BLaER1 treated with 17β-estradiol and CSF1 and Interleukin-3, amounts not matched to agents 10 nM and 100 nM (cell line): ENCODE measurements around the gene ASCL3.
"Not testable (repeated sequence)": the region's sequence is repeated elsewhere in the genome, so short reads cannot be mapped to it uniquely, and the experiment has no call there.

Source experiments
- H3K27ac ChIP-seq, 11 experiments: shearing (Covaris generic); formaldehyde crosslinking; 2 replicates each; pipeline ENCODE4 v1.8.1; 2022
- H3K27me3 ChIP-seq, 11 experiments: shearing (Covaris generic); formaldehyde crosslinking; 2 replicates each; pipeline ENCODE4 v1.8.1; 2022
- H3K36me3 ChIP-seq, 11 experiments: shearing (Covaris generic); formaldehyde crosslinking; 2 replicates each; pipeline ENCODE4 v1.8.1; 2022
- H3K4me1 ChIP-seq, 10 experiments: shearing (Covaris generic); formaldehyde crosslinking; 2 replicates each; pipeline ENCODE4 v1.8.1; 2022
- H3K4me2 ChIP-seq, 11 experiments: shearing (Covaris generic); formaldehyde crosslinking; 2 replicates each; pipeline ENCODE4 v1.8.1; 2022
- H3K4me3 ChIP-seq, 10 experiments: shearing (Covaris generic); formaldehyde crosslinking; 2 replicates each; pipeline ENCODE4 v1.8.1; 2022
- H3K9ac ChIP-seq, 11 experiments: shearing (Covaris generic); formaldehyde crosslinking; 2 replicates each; pipeline ENCODE4 v1.8.1; 2022
- H3K9me3 ChIP-seq, 11 experiments: shearing (Covaris generic); formaldehyde crosslinking; replicated peaks in 1 of 11; 2 replicates each; pipeline ENCODE4 v1.8.1; 2022
- H4K20me1 ChIP-seq, 11 experiments: shearing (Covaris generic); formaldehyde crosslinking; 2 replicates each; pipeline ENCODE4 v1.8.1; 2022
- Cebpa-rat ChIP-seq, 11 experiments: shearing (Covaris generic); IDR thresholded peaks; 2 replicates each; pipeline ENCODE4 v1.8.1; 2022

ASCL3 gene

DNA sequence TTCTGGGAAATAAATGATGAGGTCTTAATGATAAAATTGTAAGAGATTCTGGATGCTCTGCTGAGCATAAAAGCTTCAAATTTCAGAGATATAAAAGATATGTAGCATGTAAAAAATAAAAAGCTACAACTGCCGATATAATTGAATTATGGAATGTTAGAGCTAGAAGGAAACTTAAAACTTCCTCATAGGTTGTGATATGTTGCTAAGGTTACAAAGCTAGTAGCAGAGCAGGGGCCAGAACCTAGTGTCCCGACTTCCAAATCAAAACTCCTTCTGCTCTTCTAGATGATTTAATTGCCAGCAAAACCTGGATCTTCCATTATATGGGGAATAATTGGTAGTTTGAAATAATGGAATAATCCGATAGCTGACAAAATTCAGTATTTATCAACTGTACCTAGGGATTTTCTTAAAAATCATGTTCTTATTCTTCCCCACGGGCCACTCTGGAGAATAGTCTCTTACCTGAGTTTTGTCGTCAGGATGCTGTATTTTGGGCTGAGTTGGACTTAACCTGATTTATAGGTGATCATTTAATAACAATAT, at the start of gene ASCL3:
TSS of gene ASCL3 (minus strand) at position 499 of the 549 bp plus-strand sequence. CDS start 4,855 bp downstream, outside the sequence.
- H4K20me1 ChIP-seq = no peaks in the 10 kb centered on the region
- H3K27ac ChIP-seq = no peak within 1 kb of the TSS
- H3K4me3 ChIP-seq = no peak within 1 kb of the TSS
- TF ChIP-seq Cebpa-rat (IDR thresholded peaks at IDR 0.05) = no peak
- H3K36me3 ChIP-seq = peaks cover 4 to 17% (median 12%) of the 10 kb centered on the region in 11 experiments; a peak in 21 of 22 replicates
- H3K9ac ChIP-seq = no peak within 1 kb of the TSS
- H3K4me2 ChIP-seq = no peak within 1 kb of the TSS
- no peaks in the 10 kb centered on the region for H3K9me3 ChIP-seq
- H3K27me3 ChIP-seq = no peaks in the 10 kb centered on the region
- no peaks in the 10 kb centered on the region for H3K4me1 ChIP-seq

- no peaks in the 10 kb centered on the region for H3K36me3 ChIP-seq
- peak overlapping the region in 2 of 11 experiments; percentile 31 to 43; a peak in 3 of 22 replicates for H3K4me2 ChIP-seq
- H3K27ac ChIP-seq = no peak overlapping the region
- no peaks in the 10 kb centered on the region for H3K9me3 ChIP-seq
- no peak overlapping the region for H3K9ac ChIP-seq
- no peaks in the 10 kb centered on the region for H4K20me1 ChIP-seq
- H3K27me3 ChIP-seq = no peaks in the 10 kb centered on the region
- peaks cover 0 to 13% (median 0%) of the 10 kb centered on the region in 10 experiments; a peak in 3 of 20 replicates for H3K4me1 ChIP-seq
- H3K4me3 ChIP-seq = no peak overlapping the region
- no peak for TF ChIP-seq Cebpa-rat (IDR thresholded peaks at IDR 0.05)
These were observed 46.6 kb upstream of the ASCL3 start for GRCh38 chr11:8989453-8989852.

DNA sequence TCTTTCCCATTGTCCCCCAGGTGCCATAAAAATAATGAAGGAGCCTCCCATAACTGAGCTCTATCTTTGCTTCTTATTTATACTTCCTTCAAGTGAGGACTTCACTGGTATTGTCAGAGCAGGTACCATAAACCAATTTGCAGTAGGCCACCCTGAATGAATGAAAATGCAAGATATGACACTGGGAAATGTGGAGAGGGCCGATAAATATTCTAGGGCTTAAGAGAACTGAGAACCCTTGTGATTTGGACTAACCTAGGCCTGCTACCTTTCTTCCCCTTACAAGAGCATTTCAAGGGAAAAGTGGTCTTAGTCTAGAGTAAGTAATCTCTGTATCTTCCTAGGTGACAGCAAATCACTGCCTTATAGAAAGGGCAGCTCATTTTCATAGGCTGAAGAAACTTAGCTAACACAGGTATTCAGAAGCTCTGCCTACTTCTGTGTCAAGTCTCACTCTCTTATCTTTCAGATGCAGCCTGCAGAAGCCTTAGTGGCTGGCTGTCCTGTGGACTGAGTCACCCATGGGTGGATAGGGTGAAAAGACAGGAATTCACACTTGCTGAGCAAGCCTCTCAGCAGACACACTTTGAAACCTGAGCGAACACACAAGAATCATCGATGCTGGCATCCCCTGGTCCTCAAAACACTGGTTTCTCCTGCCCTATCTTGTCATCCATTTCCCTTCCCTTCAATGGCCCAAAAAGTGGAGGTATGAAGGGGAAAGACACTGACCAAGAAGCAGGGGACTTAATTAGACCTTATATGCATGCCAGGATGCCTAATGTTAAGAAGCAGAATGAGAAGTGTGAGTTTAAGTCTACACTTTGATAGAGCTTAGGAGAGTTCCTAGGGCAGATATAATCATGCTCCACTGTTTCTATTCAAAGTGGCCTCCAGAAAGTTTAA, 45.8 kb upstream of the ASCL3 start:
- Histone ChIP-seq H3K4me2 (no peak overlapping the region), H3K9ac (no peak overlapping the region), H3K27me3 (no peaks in the 10 kb centered on the region), H4K20me1 (no peaks in the 10 kb centered on the region), H3K4me3 (no peak overlapping the region), H3K9me3 (no peaks in the 10 kb centered on the region), H3K27ac (no peak overlapping the region), H3K4me1 (peaks cover 0 to 13% (median 0%) of the 10 kb centered on the region in 10 experiments; a peak in 3 of 20 replicates), H3K36me3 (no peaks in the 10 kb centered on the region)
- no peak for TF ChIP-seq Cebpa-rat (IDR thresholded peaks at IDR 0.05)

DNA sequence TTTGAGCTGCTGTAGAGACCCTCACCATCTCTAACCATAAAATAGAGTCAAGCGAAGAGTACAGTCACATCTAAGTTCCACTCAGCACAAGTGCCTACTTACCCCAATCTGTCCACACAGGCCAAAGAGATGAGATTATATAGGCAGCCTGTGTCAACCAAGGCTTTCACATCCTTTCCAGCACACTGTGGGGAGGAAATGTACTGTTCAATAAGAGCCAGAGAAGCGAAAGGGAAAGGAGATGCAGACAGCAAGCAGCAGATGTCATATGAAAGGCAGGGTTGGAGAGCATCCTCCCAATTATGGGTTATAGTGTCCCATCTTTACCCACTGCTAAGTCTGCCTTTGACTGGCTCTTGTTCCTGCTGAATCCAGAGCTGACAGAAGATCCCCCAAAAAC, 44.6 kb upstream of the ASCL3 start:
- Histone ChIP-seq H4K20me1 (no peaks in the 10 kb centered on the region), H3K27me3 (no peaks in the 10 kb centered on the region), H3K9ac (no peak overlapping the region), H3K9me3 (no peaks in the 10 kb centered on the region), H3K27ac (no peak overlapping the region), H3K4me2 (no peak overlapping the region), H3K36me3 (no peaks in the 10 kb centered on the region), H3K4me1 (peaks cover 0 to 13% (median 0%) of the 10 kb centered on the region in 10 experiments; a peak in 3 of 20 replicates), H3K4me3 (no peak overlapping the region)
- TF ChIP-seq Cebpa-rat (IDR thresholded peaks at IDR 0.05) = no peak

DNA sequence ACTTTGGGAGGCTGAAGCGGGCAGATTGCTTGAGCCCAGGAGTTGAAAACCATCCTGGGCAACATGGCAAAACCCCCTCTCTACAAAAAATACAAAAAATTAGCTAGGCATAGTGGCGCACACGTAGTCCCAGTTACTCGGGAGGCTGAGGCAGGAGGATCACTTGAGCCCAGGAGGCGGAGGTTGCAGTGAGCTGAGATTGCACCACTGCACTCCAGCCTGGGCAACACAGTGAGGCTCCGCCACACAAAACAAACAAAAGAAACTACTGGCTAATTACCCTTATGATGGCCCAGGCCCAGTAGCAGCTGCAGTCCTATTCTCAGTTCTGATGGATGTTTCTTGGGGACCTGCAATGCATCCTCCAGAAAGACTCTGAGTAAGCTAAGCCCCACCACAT, 44.0 kb upstream of the ASCL3 start:
- H4K20me1 ChIP-seq, H3K9ac ChIP-seq, H3K9me3 ChIP-seq, H3K36me3 ChIP-seq, H3K4me2 ChIP-seq, H3K27ac ChIP-seq, H3K27me3 ChIP-seq, H3K4me3 ChIP-seq: not testable (repeated sequence)
- peaks cover 0 to 13% (median 0%) of the 10 kb centered on the region in 10 experiments; a peak in 3 of 20 replicates for H3K4me1 ChIP-seq

- H3K4me1 ChIP-seq = peaks cover 0 to 13% (median 0%) of the 10 kb centered on the region in 10 experiments; a peak in 3 of 20 replicates
- TF ChIP-seq Cebpa-rat (IDR thresholded peaks at IDR 0.05) = no peak
- no peak overlapping the region for H3K9ac ChIP-seq
- H3K36me3 ChIP-seq = no peaks in the 10 kb centered on the region
- no peak overlapping the region for H3K4me2 ChIP-seq
- no peak overlapping the region for H3K4me3 ChIP-seq
- H3K9me3 ChIP-seq = no peaks in the 10 kb centered on the region
- no peaks in the 10 kb centered on the region for H3K27me3 ChIP-seq
- H4K20me1 ChIP-seq = no peaks in the 10 kb centered on the region
- no peak overlapping the region for H3K27ac ChIP-seq
These were observed 42.6 kb upstream of the ASCL3 start for GRCh38 chr11:8985462-8985861.

GRCh38 chr11:8983552-8983951, 40.7 kb upstream of the ASCL3 start:
- Histone ChIP-seq H3K9ac (no peak overlapping the region), H4K20me1 (no peaks in the 10 kb centered on the region)
- no peak for TF ChIP-seq Cebpa-rat (IDR thresholded peaks at IDR 0.05)

DNA sequence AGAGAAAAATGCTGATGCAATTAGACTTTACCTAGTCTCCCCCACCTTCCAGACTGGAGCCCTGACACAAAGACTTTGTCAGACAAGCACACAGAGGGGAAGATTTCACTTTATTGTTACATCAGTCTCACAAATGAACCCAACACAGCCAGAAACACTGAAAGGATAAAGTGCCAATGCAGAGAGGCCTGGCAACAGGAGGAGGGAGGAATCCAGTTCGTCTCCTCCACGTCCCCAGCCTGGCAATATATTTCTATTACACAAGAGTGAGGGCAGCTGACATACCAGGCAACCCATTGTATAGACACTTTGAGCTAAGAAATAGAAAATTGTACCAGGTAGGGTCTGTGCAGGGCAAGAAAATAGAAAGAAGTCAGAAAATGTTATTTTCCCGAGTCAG, 37.7 kb upstream of the ASCL3 start:
- no peaks in the 10 kb centered on the region for H3K4me1 ChIP-seq
- no peak overlapping the region for H3K9ac ChIP-seq
- H3K27ac ChIP-seq = no peak overlapping the region
- H3K4me2 ChIP-seq = no peak overlapping the region
- peaks cover 0 to 5% (median 0%) of the 10 kb centered on the region in 11 experiments; a peak in 3 of 22 replicates for H3K9me3 ChIP-seq
- no peaks in the 10 kb centered on the region for H3K27me3 ChIP-seq
- H3K36me3 ChIP-seq = no peaks in the 10 kb centered on the region
- H4K20me1 ChIP-seq = no peaks in the 10 kb centered on the region
- no peak for TF ChIP-seq Cebpa-rat (IDR thresholded peaks at IDR 0.05)
- H3K4me3 ChIP-seq = no peak overlapping the region

More at GRCh38 chr11:8983552-8983951, 40.7 kb upstream of the ASCL3 start:
- no peaks in the 10 kb centered on the region for H3K36me3 ChIP-seq
- H3K4me2 ChIP-seq = no peak overlapping the region
- H3K4me3 ChIP-seq = no peak overlapping the region
- H3K27me3 ChIP-seq = no peaks in the 10 kb centered on the region
- H3K9me3 ChIP-seq = no peaks in the 10 kb centered on the region
- no peak overlapping the region for H3K27ac ChIP-seq
- H3K4me1 ChIP-seq = no peaks in the 10 kb centered on the region

- H3K4me1 ChIP-seq, H3K27me3 ChIP-seq, H3K9me3 ChIP-seq, H3K9ac ChIP-seq, H3K4me3 ChIP-seq, H3K27ac ChIP-seq, H3K36me3 ChIP-seq, H4K20me1 ChIP-seq, H3K4me2 ChIP-seq: not testable (repeated sequence)
These were observed 36.5 kb upstream of the ASCL3 start for GRCh38 chr11:8979365-8979764.
